Panc1 (cell line): Measurements from ENCODE around the gene PLXNA2. TPM values are rescaled to one million over a fixed set of nuclear protein-coding genes. Genes with fewer than 3 reads are reported as not detected.

Source experiments
- ATAC-seq: fragments of 200-7000 bp; cut with Tn5 transposase; 2 replicates; pipeline ENCODE4 v1.9.1; 2020; ENCODE audit warnings: mild to moderate bottlenecking, moderate library complexity
- BruUV-seq: library from RNA; stranded (reverse); fragments of 400-500 nt; replicated peaks from 2 replicates; lab custom pipeline; 2021; lab: Mats Ljungman, UMichigan
- CTCF ChIA-PET: fragments of 300-600 bp; sonication (Branson Sonifier 250); formaldehyde crosslinking; loops from one replicate; lab custom pipeline; 2022; ENCODE audit warnings: antibody characterized with exemption; lab: Charles Lee
- POLR2A ChIA-PET: fragments of 300-600 bp; sonication (Branson Sonifier 250); formaldehyde crosslinking; loops from one replicate; lab custom pipeline; 2022; ENCODE audit warnings: antibody characterized with exemption; lab: Charles Lee
- DNase-seq: peaks from one replicate; pipeline ENCODE4 v3.0.0-alpha.2; 2010; ENCODE audit warnings: low read depth, low spot score
- H3K27ac ChIP-seq: 2 replicates; pipeline ENCODE4 v1.5.1; 2011; ENCODE audit warnings: mild to moderate bottlenecking, low read length, inconsistent platforms
- H3K27me3 ChIP-seq: fragments of 200-500 bp; sonication (Bioruptor generic); 2 replicates; pipeline ENCODE4 v1.6.0; 2014; ENCODE audit warnings: low read length, inconsistent platforms; ENCODE audit not compliant: control insufficient read depth, insufficient read depth
- H3K36me3 ChIP-seq: fragments of 200-500 bp; sonication (Bioruptor generic); 2 replicates; pipeline ENCODE4 v1.5.1; 2014; ENCODE audit warnings: inconsistent platforms, mild to moderate bottlenecking, low read length, moderate library complexity; ENCODE audit not compliant: control insufficient read depth, insufficient read depth
- H3K4me1 ChIP-seq: 2 replicates; pipeline ENCODE4 v1.5.1; 2011; ENCODE audit warnings: inconsistent platforms, mild to moderate bottlenecking, low read length, moderate library complexity; ENCODE audit not compliant: control insufficient read depth, insufficient read depth
- H3K4me3 ChIP-seq, 2 experiments: 2 replicates each; pipeline ENCODE4 v1.5.1; 2011 to 2012; ENCODE audit warnings: low read depth in 2 of 2, low read length in 2 of 2, mild to moderate bottlenecking in 2 of 2, inconsistent platforms in 1 of 2, moderate library complexity in 1 of 2
- H3K9me3 ChIP-seq: fragments of 200-500 bp; sonication (Bioruptor generic); 2 replicates; pipeline ENCODE4 v1.5.1; 2014; ENCODE audit warnings: low read depth, mild to moderate bottlenecking, inconsistent platforms, low read length, moderate library complexity; ENCODE audit not compliant: control insufficient read depth, insufficient read depth
- CTCF ChIP-seq: fragments of 450-650 bp; IDR thresholded peaks from 2 replicates; pipeline ENCODE4 v1.5.1; 2017; ENCODE audit warnings: mild to moderate bottlenecking
- POLR2AphosphoS5 ChIP-seq: IDR thresholded peaks from 2 replicates; pipeline ENCODE4 v1.6.1; 2012; ENCODE audit warnings: mild to moderate bottlenecking, low read depth, low read length, moderate library complexity
- REST ChIP-seq, 2 experiments: IDR thresholded peaks; 2 replicates each; pipeline ENCODE4 v1.6.1; 2011 to 2012; ENCODE audit warnings: low read depth in 2 of 2, control low read depth in 1 of 2, low read length in 1 of 2, mild to moderate bottlenecking in 1 of 2, moderate library complexity in 1 of 2; ENCODE audit not compliant: insufficient read depth in 1 of 2
- SIN3A ChIP-seq: IDR thresholded peaks from 2 replicates; pipeline ENCODE4 v1.6.1; 2012; ENCODE audit warnings: low read depth, mild to moderate bottlenecking, low read length, moderate library complexity, borderline replicate concordance; ENCODE audit not compliant: insufficient read depth
- TCF7L2 ChIP-seq: IDR thresholded peaks from 2 replicates; pipeline ENCODE4 v1.6.1; 2011; ENCODE audit warnings: mild to moderate bottlenecking, low read depth, low read length, inconsistent platforms
- in situ Hi-C: cut with HindIII; loops from 2 replicates; pipeline ENCODE4 v1.10.0; 2016; ENCODE audit warnings: low sequenced_read_pairs, low pct_unique_long_range_greater_than_20kb
- intact Hi-C: fragments of 100-400 bp; cut with micrococcal nuclease; formaldehyde crosslinking; loops from one replicate; pipeline ENCODE4 v1.10.0; 2022; ENCODE audit not compliant: unreplicated experiment
- total RNA-seq: library from RNA; stranded (reverse); gene quantifications from one replicate; pipeline ENCODE4 v1.2.1, GENCODE V29; 2021; ENCODE audit not compliant: unreplicated experiment

PLXNA2 gene
- total RNA-seq, 1 experiment from 2014 or later, result 0.98 TPM

- H3K9me3 ChIP-seq, result no peaks in the 10 kb centered on the region
- TF ChIP-seq POLR2AphosphoS5, result no peak
- no peak for TF ChIP-seq REST (IDR thresholded peaks at IDR 0.05; ENCODE audit: insufficient read depth in 1 of 2, low read depth in 2 of 2, low read length in 1 of 2)
- no peak for TF ChIP-seq TCF7L2
- TF ChIP-seq SIN3A, result no peak
- no peak for TF ChIP-seq CTCF
- no TSS peak for BruUV-seq
- no peaks in the 10 kb centered on the region for H3K4me1 ChIP-seq
- ATAC-seq (no peak), DNase-seq (no peak)
- no peaks in the 10 kb centered on the region for H3K36me3 ChIP-seq
- H3K27me3 ChIP-seq, result peaks cover 4% of the 10 kb centered on the region
- CTCF ChIA-PET, result no interaction called here
- H3K4me3 ChIP-seq, result no peak overlapping the region
- POLR2A ChIA-PET, result no interaction called here
- in situ Hi-C loops (no loop called here), intact Hi-C loops (no loop called here)
- H3K27ac ChIP-seq, result no peak overlapping the region
These were observed 13.2 kb upstream of the PLXNA2 start for GRCh38 chr1:208257351-208257750.

- peaks cover 4% of the 10 kb centered on the region for H3K27me3 ChIP-seq
These were observed 12.4 kb upstream of the PLXNA2 start for GRCh38 chr1:208256556-208256955.

More at GRCh38 chr1:208256556-208256955, 12.4 kb upstream of the PLXNA2 start:
- Histone ChIP-seq H3K4me3 (no peak overlapping the region), H3K27ac (no peak overlapping the region), H3K4me1 (no peaks in the 10 kb centered on the region), H3K36me3 (no peaks in the 10 kb centered on the region), H3K9me3 (no peaks in the 10 kb centered on the region)
- DNase-seq (no peak), ATAC-seq (no peak)
- POLR2A ChIA-PET, result no interaction called here
- CTCF ChIA-PET, result no interaction called here
- no TSS peak for BruUV-seq
- TF ChIP-seq CTCF (no peak), REST (IDR thresholded peaks at IDR 0.05; ENCODE audit: insufficient read depth in 1 of 2, low read depth in 2 of 2, low read length in 1 of 2) (no peak), SIN3A (no peak), POLR2AphosphoS5 (no peak), TCF7L2 (no peak)
- in situ Hi-C loops, result no loop called here
- intact Hi-C loops, result no loop called here
